ENCODE measurements around the gene TAF1D. TPM values are rescaled to one million over a fixed set of nuclear protein-coding genes. Genes with fewer than 3 reads are reported as not detected.
A peak's percentile ranks its signal among the peaks of the same experiment; 100 is the strongest.
"Not testable (repeated sequence)": the region's sequence is repeated elsewhere in the genome, so short reads cannot be mapped to it uniquely, and the experiment has no call there.

Gene TAF1D
- total RNA-seq, result 100 to 1,000 TPM; 262 to 270 TPM

- Mint-ChIP-seq H3K36me3 (ENCODE audit: low read depth) (peaks cover 72% of the 10 kb centered on the region), H3K4me3 (peak within 1 kb of the TSS; percentile 96), H3K27me3 (no peaks in the 10 kb centered on the region), H3K9me3 (no peaks in the 10 kb centered on the region), H3K4me1 (peaks cover 25% of the 10 kb centered on the region), H3K27ac (peak within 1 kb of the TSS; percentile 99)
- ATAC-seq (replicated peaks), result peak; percentile 83
Observed at GRCh38 chr11:93741094-93741881, at the start of gene TAF1D, which contains the start of gene C11orf54. Gene TAF1D, minus strand, starts transcription at chr11:93741495. Its CDS starts 2,191 bp downstream, at chr11:93739304. Gene C11orf54, plus strand, starts transcription at chr11:93741672. Its CDS starts 5,722 bp downstream, at chr11:93747394.

- peak overlapping the region; percentile 92 for H3K27ac Mint-ChIP-seq
- no peaks in the 10 kb centered on the region for H3K27me3 Mint-ChIP-seq
- peak; percentile 41 for ATAC-seq (replicated peaks)
- H3K4me1 Mint-ChIP-seq, result peaks cover 15% of the 10 kb centered on the region
- no peaks in the 10 kb centered on the region for H3K9me3 Mint-ChIP-seq
- H3K4me3 Mint-ChIP-seq, result peak overlapping the region; percentile 97
- H3K36me3 Mint-ChIP-seq (ENCODE audit: low read depth), result peaks cover 63% of the 10 kb centered on the region
Observed at GRCh38 chr11:93784935-93785360, 43.7 kb upstream of the TAF1D start.

- Mint-ChIP-seq H3K9me3 (no peaks in the 10 kb centered on the region), H3K27ac (peak within 1 kb of the TSS; percentile 92), H3K36me3 (ENCODE audit: low read depth) (peaks cover 57% of the 10 kb centered on the region), H3K4me1 (peaks cover 14% of the 10 kb centered on the region), H3K4me3 (peak within 1 kb of the TSS; percentile 97), H3K27me3 (no peaks in the 10 kb centered on the region)
- ATAC-seq (replicated peaks), result peak; percentile 97
Observed at GRCh38 chr11:93784145-93784934, 43.0 kb upstream of the TAF1D start, which contains the start of gene MED17. Gene MED17, plus strand, starts transcription at chr11:93784282. Its CDS starts 232 bp downstream, at chr11:93784514.

GRCh38 chr11:93783765-93784144 is 42.5 kb upstream of the TAF1D start:
- Mint-ChIP-seq H3K27me3 (no peaks in the 10 kb centered on the region), H3K9me3 (no peaks in the 10 kb centered on the region), H3K27ac (peak overlapping the region; percentile 92), H3K4me1 (peaks cover 14% of the 10 kb centered on the region), H3K36me3 (ENCODE audit: low read depth) (peaks cover 51% of the 10 kb centered on the region), H3K4me3 (peak overlapping the region; percentile 97)
- peak; percentile 54 for ATAC-seq (replicated peaks)

- ATAC-seq (replicated peaks), result no peak
- peaks cover 47% of the 10 kb centered on the region for H3K36me3 Mint-ChIP-seq (ENCODE audit: low read depth)
- no peaks in the 10 kb centered on the region for H3K9me3 Mint-ChIP-seq
- peak overlapping the region; percentile 97 for H3K4me3 Mint-ChIP-seq
- no peaks in the 10 kb centered on the region for H3K27me3 Mint-ChIP-seq
- H3K4me1 Mint-ChIP-seq, result peaks cover 14% of the 10 kb centered on the region
- peak overlapping the region; percentile 92 for H3K27ac Mint-ChIP-seq
Observed at GRCh38 chr11:93783362-93783761, 42.1 kb upstream of the TAF1D start.

GRCh38 chr11:93775289-93775688 is 34.0 kb upstream of the TAF1D start:
- no peaks in the 10 kb centered on the region for H3K27me3 Mint-ChIP-seq
- no peaks in the 10 kb centered on the region for H3K36me3 Mint-ChIP-seq (ENCODE audit: low read depth)
- H3K27ac Mint-ChIP-seq, result no peak overlapping the region
- no peaks in the 10 kb centered on the region for H3K4me1 Mint-ChIP-seq
- no peak for ATAC-seq (replicated peaks)
- no peak overlapping the region for H3K4me3 Mint-ChIP-seq
- no peaks in the 10 kb centered on the region for H3K9me3 Mint-ChIP-seq

- not testable (repeated sequence) for H3K4me3 Mint-ChIP-seq; H3K36me3 Mint-ChIP-seq (ENCODE audit: low read depth); H3K4me1 Mint-ChIP-seq; H3K27ac Mint-ChIP-seq; H3K27me3 Mint-ChIP-seq; ATAC-seq (replicated peaks); H3K9me3 Mint-ChIP-seq
Observed at GRCh38 chr11:93774560-93774959, 33.3 kb upstream of the TAF1D start.

GRCh38 chr11:93773601-93774200 is 32.4 kb upstream of the TAF1D start:
- ATAC-seq (replicated peaks), result no peak
- Mint-ChIP-seq H3K27me3 (no peaks in the 10 kb centered on the region), H3K36me3 (ENCODE audit: low read depth) (no peaks in the 10 kb centered on the region), H3K9me3 (no peaks in the 10 kb centered on the region), H3K27ac (no peak overlapping the region), H3K4me1 (no peaks in the 10 kb centered on the region), H3K4me3 (no peak overlapping the region)

GRCh38 chr11:93773045-93773477 is 31.8 kb upstream of the TAF1D start:
- no peak for ATAC-seq (replicated peaks)
- no peak overlapping the region for H3K27ac Mint-ChIP-seq

GRCh38 chr11:93772123-93772522 is 30.8 kb upstream of the TAF1D start:
- Mint-ChIP-seq H3K36me3 (ENCODE audit: low read depth) (no peaks in the 10 kb centered on the region), H3K4me3 (no peak overlapping the region), H3K9me3 (no peaks in the 10 kb centered on the region), H3K27me3 (no peaks in the 10 kb centered on the region), H3K4me1 (no peaks in the 10 kb centered on the region), H3K27ac (no peak overlapping the region)
- ATAC-seq (replicated peaks), result no peak

More at GRCh38 chr11:93773045-93773477, 31.8 kb upstream of the TAF1D start:
- Mint-ChIP-seq H3K27me3 (no peaks in the 10 kb centered on the region), H3K4me1 (no peaks in the 10 kb centered on the region), H3K36me3 (ENCODE audit: low read depth) (no peaks in the 10 kb centered on the region), H3K9me3 (no peaks in the 10 kb centered on the region), H3K4me3 (no peak overlapping the region)

- no peak for ATAC-seq (replicated peaks)
- H3K27ac Mint-ChIP-seq, result no peak overlapping the region
- no peak overlapping the region for H3K4me3 Mint-ChIP-seq
- no peaks in the 10 kb centered on the region for H3K4me1 Mint-ChIP-seq
- no peaks in the 10 kb centered on the region for H3K9me3 Mint-ChIP-seq
- peaks cover 9% of the 10 kb centered on the region for H3K36me3 Mint-ChIP-seq (ENCODE audit: low read depth)
- no peaks in the 10 kb centered on the region for H3K27me3 Mint-ChIP-seq
Observed at GRCh38 chr11:93770160-93770559, 28.9 kb upstream of the TAF1D start.

- Mint-ChIP-seq H3K27me3 (no peaks in the 10 kb centered on the region), H3K36me3 (ENCODE audit: low read depth) (peaks cover 38% of the 10 kb centered on the region), H3K4me1 (no peaks in the 10 kb centered on the region), H3K9me3 (no peaks in the 10 kb centered on the region), H3K27ac (no peak overlapping the region), H3K4me3 (no peak overlapping the region)
- no peak for ATAC-seq (replicated peaks)
Observed at GRCh38 chr11:93767018-93767417, 25.7 kb upstream of the TAF1D start.

GRCh38 chr11:93766504-93766903 is 25.2 kb upstream of the TAF1D start:
- Mint-ChIP-seq H3K36me3 (ENCODE audit: low read depth) (peaks cover 42% of the 10 kb centered on the region), H3K4me3 (no peak overlapping the region), H3K9me3 (no peaks in the 10 kb centered on the region), H3K27me3 (no peaks in the 10 kb centered on the region), H3K27ac (no peak overlapping the region), H3K4me1 (no peaks in the 10 kb centered on the region)
- ATAC-seq (replicated peaks), result no peak

GRCh38 chr11:93765551-93765950 is 24.3 kb upstream of the TAF1D start:
- no peak overlapping the region for H3K4me3 Mint-ChIP-seq
- H3K9me3 Mint-ChIP-seq, result no peaks in the 10 kb centered on the region
- peaks cover 51% of the 10 kb centered on the region for H3K36me3 Mint-ChIP-seq (ENCODE audit: low read depth)
- no peaks in the 10 kb centered on the region for H3K4me1 Mint-ChIP-seq
- no peak for ATAC-seq (replicated peaks)
- no peaks in the 10 kb centered on the region for H3K27me3 Mint-ChIP-seq
- H3K27ac Mint-ChIP-seq, result no peak overlapping the region

Data from activated T-helper 17 cell treated with anti-CD3 and anti-CD28 coated beads, Interleukin-2, amount 50 U/mL, for 72 hours (primary cell).